ENCODE data around the gene CHMP3. TPM values are rescaled to one million over a fixed set of nuclear protein-coding genes. Genes with fewer than 3 reads are reported as not detected.

Gene CHMP3
- total and polyA plus RNA-seq, 2 of the 13 experiments (the other 11 are each of a cell fraction or from before 2014, with no cell fraction given) = 64.1 to 114 TPM

DNA sequence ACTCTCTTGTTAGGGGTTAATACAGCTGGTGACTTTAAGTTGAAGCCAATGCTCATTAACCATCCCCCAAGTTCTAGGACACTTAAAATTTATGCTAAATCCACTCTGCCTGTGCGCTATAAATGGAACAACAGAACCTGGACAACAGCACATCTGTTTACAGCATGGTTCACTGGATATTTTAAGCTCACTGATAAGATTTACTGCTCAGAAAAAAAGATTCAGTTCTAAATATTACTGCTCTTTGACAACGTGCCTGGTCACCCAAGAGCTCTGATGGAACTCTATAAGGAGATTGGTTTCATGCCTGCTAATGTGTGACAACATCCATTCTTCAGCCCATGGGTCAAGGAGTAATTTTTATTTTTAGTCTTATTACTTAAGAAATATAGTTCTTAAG, 32.9 kb upstream of the CHMP3 start (continued):
- TF ChIP-seq ZNF431 (CRISPR knock-in tag; IDR thresholded peaks at IDR 0.05; ENCODE audit: borderline replicate concordance, low read depth) (no peak), ZSCAN12 (CRISPR knock-in tag; IDR thresholded peaks at IDR 0.05) (no peak), YY1 (IDR thresholded peaks at IDR 0.05; ENCODE audit: insufficient read depth, insufficient replicate concordance, low read depth, low read length) (no peak), PCBP2 (optimal IDR thresholded peaks at IDR 0.05; ENCODE audit: low read depth, low read length, poor library complexity, severe bottlenecking) (no peak), CC2D1A (CRISPR knock-in tag; IDR thresholded peaks at IDR 0.05) (no peak), TBP (CRISPR knock-in tag; IDR thresholded peaks at IDR 0.05) (no peak), NRL (CRISPR knock-in tag; IDR thresholded peaks at IDR 0.05; ENCODE audit: borderline replicate concordance) (no peak)
- TF ChIP-seq, protein P1, sequence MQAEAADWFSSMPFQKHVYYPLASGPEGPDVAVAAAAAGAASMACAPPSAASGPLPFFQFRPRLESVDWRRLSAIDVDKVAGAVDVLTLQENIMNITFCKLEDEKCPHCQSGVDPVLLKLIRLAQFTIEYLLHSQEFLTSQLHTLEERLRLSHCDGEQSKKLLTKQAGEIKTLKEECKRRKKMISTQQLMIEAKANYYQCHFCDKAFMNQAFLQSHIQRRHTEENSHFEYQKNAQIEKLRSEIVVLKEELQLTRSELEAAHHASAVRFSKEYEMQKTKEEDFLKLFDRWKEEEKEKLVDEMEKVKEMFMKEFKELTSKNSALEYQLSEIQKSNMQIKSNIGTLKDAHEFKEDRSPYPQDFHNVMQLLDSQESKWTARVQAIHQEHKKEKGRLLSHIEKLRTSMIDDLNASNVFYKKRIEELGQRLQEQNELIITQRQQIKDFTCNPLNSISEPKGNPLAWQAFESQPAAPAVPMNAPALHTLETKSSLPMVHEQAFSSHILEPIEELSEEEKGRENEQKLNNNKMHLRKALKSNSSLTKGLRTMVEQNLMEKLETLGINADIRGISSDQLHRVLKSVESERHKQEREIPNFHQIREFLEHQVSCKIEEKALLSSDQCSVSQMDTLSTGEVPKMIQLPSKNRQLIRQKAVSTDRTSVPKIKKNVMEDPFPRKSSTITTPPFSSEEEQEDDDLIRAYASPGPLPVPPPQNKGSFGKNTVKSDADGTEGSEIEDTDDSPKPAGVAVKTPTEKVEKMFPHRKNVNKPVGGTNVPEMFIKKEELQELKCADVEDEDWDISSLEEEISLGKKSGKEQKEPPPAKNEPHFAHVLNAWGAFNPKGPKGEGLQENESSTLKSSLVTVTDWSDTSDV (CRISPR knock-in tag; IDR thresholded peaks at IDR 0.05) = no peak
- TF ChIP-seq, protein P2, sequence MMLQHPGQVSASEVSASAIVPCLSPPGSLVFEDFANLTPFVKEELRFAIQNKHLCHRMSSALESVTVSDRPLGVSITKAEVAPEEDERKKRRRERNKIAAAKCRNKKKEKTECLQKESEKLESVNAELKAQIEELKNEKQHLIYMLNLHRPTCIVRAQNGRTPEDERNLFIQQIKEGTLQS (CRISPR knock-in tag; IDR thresholded peaks at IDR 0.05) = no peak
- TF ChIP-seq, protein P3, sequence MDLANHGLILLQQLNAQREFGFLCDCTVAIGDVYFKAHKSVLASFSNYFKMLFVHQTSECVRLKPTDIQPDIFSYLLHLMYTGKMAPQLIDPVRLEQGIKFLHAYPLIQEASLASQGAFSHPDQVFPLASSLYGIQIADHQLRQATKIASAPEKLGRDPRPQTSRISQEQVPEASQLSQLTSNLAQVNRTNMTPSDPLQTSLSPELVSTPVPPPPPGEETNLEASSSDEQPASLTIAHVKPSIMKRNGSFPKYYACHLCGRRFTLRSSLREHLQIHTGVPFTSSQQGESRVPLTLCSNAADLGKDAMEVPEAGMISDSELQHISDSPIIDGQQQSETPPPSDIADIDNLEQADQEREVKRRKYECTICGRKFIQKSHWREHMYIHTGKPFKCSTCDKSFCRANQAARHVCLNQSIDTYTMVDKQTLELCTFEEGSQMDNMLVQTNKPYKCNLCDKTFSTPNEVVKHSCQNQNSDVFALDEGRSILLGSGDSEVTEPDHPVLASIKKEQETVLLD (CRISPR knock-in tag; IDR thresholded peaks at IDR 0.05; ENCODE audit: low read depth) = no peak

Measured in HepG2 (cell line).